Lung microvascular endothelial cell (primary cell): ENCODE results near the gene MAEA. TPM values are rescaled to one million over a fixed set of nuclear protein-coding genes. Genes with fewer than 3 reads are reported as not detected.

Experiments
- DNase-seq, 2 donors: peaks; one replicate each; pipeline versions ENCODE4 v3.0.0 to v3.0.0-alpha.2; 2010; ENCODE audit warnings: low read depth in 2 of 2
- total RNA-seq: library from RNA; depleted of rRNA; stranded (reverse); fragments of >200 nt; gene quantifications from 2 replicates; pipeline ENCODE4 v1.2.1, GENCODE V29; 2014

The MAEA gene
- total RNA-seq = 35.7 and 49.2 TPM in 2 replicates

- DNase-seq = peak; percentile 97 to 98
Observed at GRCh38 chr4:1289207-1290164, at the start of gene MAEA. Gene MAEA (plus strand): TSS chr4:1289891. CDS start chr4:1289914, 23 bp downstream.

- DNase-seq = no peak
Observed at GRCh38 chr4:1239950-1240307, 49.8 kb upstream of the MAEA start.

GRCh38 chr4:1240721-1241465 is 48.8 kb upstream of the MAEA start:
- no peak for DNase-seq

GRCh38 chr4:1241466-1241935 is 48.2 kb upstream of the MAEA start:
- DNase-seq = no peak

- no peak for DNase-seq
Observed at GRCh38 chr4:1241936-1242505, 47.7 kb upstream of the MAEA start.

GRCh38 chr4:1242506-1243450 is 46.9 kb upstream of the MAEA start:
- no peak for DNase-seq

- DNase-seq = no peak
Observed at GRCh38 chr4:1243451-1244080, 46.1 kb upstream of the MAEA start.

- DNase-seq = no peak
Observed at GRCh38 chr4:1244081-1244977, 45.4 kb upstream of the MAEA start.

GRCh38 chr4:1244978-1245471 is 44.7 kb upstream of the MAEA start:
- DNase-seq = no peak

- no peak for DNase-seq
Observed at GRCh38 chr4:1245481-1246051, 44.1 kb upstream of the MAEA start.

GRCh38 chr4:1246111-1246881 is 43.4 kb upstream of the MAEA start:
- DNase-seq = no peak

- DNase-seq = peak in 1 of 2 donors; percentile 34
Observed at GRCh38 chr4:1246901-1247863, 42.5 kb upstream of the MAEA start.

- no peak for DNase-seq
Observed at GRCh38 chr4:1247864-1248244, 41.8 kb upstream of the MAEA start.

- DNase-seq = peak; percentile 90 to 94
Observed at GRCh38 chr4:1248245-1249147, 41.2 kb upstream of the MAEA start, which contains the start of gene CTBP1. Gene CTBP1 (minus strand): TSS chr4:1249130. CDS start chr4:1241331, 7,799 bp downstream.

GRCh38 chr4:1249148-1249730 is 40.5 kb upstream of the MAEA start:
- peak; percentile 93 to 95 for DNase-seq
